Fibroblast of lung (primary cell): Measurements from ENCODE around the gene HTR3C.

Experiments used
- CTCF ChIP-seq, 2 donors: IDR thresholded peaks in 1 of 2; conservative IDR thresholded peaks in 1 of 2; 1 replicate in 1 of 2; 2 replicates in 1 of 2; pipeline ENCODE4 v1.5.1; 2011 to 2012; ENCODE audit warnings: low read length in 2 of 2, control low read depth in 1 of 2, inconsistent platforms in 1 of 2, low read depth in 1 of 2, mild to moderate bottlenecking in 1 of 2
- EZH2 ChIP-seq: IDR thresholded peaks from 2 replicates; pipeline ENCODE4 v1.5.1; 2012; ENCODE audit warnings: low read length, control low read depth, mild to moderate bottlenecking; ENCODE audit errors: missing control alignments

- TF ChIP-seq EZH2 (no peak), CTCF (conservative IDR thresholded peaks at IDR 0.05 in 1 of 2, IDR thresholded peaks at IDR 0.05 in 1 of 2; ENCODE audit: low read depth in 1 of 2, low read length in 2 of 2) (no peak)
Observed at GRCh38 chr3:184077881-184078280, 25.0 kb downstream of the HTR3C start.
